Activated B cell treated with CpG ODN at 0.5 μM for 24 hours (primary cell): ENCODE measurements around the gene IQSEC2. TPM values are rescaled to one million over a fixed set of nuclear protein-coding genes. Genes with fewer than 3 reads are reported as not detected.

Experiments used
- ATAC-seq: fragments of 200-7000 bp; cut with Tn5 transposase; one replicate; pipeline ENCODE4 v1.10.0; 2021; ENCODE audit warnings: low read depth, mild to moderate bottlenecking, moderate library complexity
- CTCF ChIA-PET: fragments of 350-600 bp; sonication (Branson Sonifier 250); formaldehyde crosslinking; loops from one replicate; lab custom pipeline; 2021; ENCODE audit warnings: antibody characterized with exemption; lab: Charles Lee
- POLR2A ChIA-PET: fragments of 350-600 bp; sonication (Branson Sonifier 250); formaldehyde crosslinking; loops from one replicate; lab custom pipeline; 2021; ENCODE audit warnings: antibody characterized with exemption; lab: Charles Lee
- DNase-seq: peaks from one replicate; pipeline ENCODE4 v3.0.0; 2022
- H3K27ac Mint-ChIP-seq: one replicate; pipeline ENCODE4 v1.8.0; 2020; ENCODE audit warnings: mixed read lengths
- H3K27me3 Mint-ChIP-seq: one replicate; pipeline ENCODE4 v1.8.0; 2021; ENCODE audit warnings: mixed read lengths
- H3K36me3 Mint-ChIP-seq: one replicate; pipeline ENCODE4 v1.8.0; 2021; ENCODE audit warnings: low read depth, mixed read lengths
- H3K4me1 Mint-ChIP-seq: one replicate; pipeline ENCODE4 v1.8.0; 2021; ENCODE audit warnings: mixed read lengths
- H3K4me3 Mint-ChIP-seq: one replicate; pipeline ENCODE4 v1.8.0; 2020; ENCODE audit warnings: mild to moderate bottlenecking, mixed read lengths
- H3K9me3 Mint-ChIP-seq: one replicate; pipeline ENCODE4 v1.8.0; 2020; ENCODE audit warnings: mixed read lengths
- intact Hi-C: fragments of 100-400 bp; cut with micrococcal nuclease; formaldehyde crosslinking; loops from one replicate; pipeline ENCODE4 v1.15.1; 2024
- total RNA-seq: library from RNA; stranded (reverse); gene quantifications from 2 replicates; pipeline ENCODE4 v1.2.3, GENCODE V29; 2022
- TF ChIP-seq, protein P1 (sequence below): fragments of 200-600 bp; IDR thresholded peaks from one replicate; pipeline ENCODE4 v1.8.0; 2022; ENCODE audit warnings: antibody characterized with exemption, mild to moderate bottlenecking

Gene IQSEC2
- total RNA-seq, 1 donor from 2014 or later, result 0.53 TPM

DNA sequence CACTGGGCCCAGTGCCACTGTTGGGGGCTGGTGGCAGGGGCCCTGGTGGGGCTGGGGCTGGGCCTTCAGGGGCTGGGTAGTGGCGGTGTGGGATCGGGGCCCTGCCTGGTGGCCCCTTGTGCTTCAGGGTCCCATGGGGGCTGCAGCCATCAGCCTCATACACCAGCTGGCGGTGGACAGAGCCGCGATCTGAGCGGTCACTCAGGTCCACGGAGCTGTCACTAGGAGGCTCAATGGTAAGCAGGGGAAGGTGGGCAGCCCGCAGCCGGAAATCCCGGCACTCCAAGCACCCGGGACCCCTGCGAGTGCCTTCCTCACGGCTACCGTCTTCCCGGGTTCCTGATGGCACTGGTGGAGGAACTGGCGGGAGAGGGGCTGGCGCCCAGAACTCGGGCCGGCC, 30.8 kb downstream of the IQSEC2 start:
- POLR2A ChIA-PET, result no interaction called here
- TF ChIP-seq, protein P1, sequence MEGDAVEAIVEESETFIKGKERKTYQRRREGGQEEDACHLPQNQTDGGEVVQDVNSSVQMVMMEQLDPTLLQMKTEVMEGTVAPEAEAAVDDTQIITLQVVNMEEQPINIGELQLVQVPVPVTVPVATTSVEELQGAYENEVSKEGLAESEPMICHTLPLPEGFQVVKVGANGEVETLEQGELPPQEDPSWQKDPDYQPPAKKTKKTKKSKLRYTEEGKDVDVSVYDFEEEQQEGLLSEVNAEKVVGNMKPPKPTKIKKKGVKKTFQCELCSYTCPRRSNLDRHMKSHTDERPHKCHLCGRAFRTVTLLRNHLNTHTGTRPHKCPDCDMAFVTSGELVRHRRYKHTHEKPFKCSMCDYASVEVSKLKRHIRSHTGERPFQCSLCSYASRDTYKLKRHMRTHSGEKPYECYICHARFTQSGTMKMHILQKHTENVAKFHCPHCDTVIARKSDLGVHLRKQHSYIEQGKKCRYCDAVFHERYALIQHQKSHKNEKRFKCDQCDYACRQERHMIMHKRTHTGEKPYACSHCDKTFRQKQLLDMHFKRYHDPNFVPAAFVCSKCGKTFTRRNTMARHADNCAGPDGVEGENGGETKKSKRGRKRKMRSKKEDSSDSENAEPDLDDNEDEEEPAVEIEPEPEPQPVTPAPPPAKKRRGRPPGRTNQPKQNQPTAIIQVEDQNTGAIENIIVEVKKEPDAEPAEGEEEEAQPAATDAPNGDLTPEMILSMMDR, result no peak
- CTCF ChIA-PET, result no interaction called here
- no peak for ATAC-seq
- Mint-ChIP-seq H3K4me1 (no peaks in the 10 kb centered on the region), H3K9me3 (no peaks in the 10 kb centered on the region), H3K4me3 (no peak overlapping the region), H3K27ac (no peak overlapping the region), H3K27me3 (no peaks in the 10 kb centered on the region), H3K36me3 (no peaks in the 10 kb centered on the region)
- intact Hi-C loops, result no loop called here
- no peak for DNase-seq

DNA sequence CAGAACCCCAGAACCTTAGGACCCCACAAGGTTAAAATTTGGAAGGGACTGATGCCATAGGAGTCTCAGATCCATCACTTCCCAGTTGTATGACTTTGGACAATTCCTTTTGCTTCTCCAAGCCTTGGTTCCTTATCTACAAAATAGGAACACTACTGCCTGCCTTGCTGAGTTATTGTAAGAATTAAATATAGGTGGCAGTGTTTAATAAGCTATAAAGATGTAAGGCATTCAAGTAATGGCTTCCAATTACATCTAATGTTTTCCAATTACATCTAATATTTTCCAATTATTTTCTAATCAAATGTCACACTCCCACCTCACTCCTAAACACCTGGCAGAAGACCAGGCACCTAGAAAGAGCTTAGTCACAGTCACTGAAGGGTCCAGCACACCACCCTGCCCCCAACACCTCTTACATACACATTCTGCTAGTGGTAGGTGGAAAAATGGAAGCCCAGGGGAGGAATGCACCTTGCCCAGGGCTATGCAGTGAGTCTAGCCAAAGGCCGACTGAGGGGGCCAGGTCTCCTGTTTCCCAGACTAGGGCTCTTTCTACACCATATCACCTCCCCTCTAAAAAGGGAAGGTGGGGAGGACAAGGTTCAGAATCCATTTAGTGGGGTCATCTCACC, 31.9 kb downstream of the IQSEC2 start:
- ATAC-seq (no peak), DNase-seq (no peak)
- TF ChIP-seq, protein P1, result no peak
- H3K9me3 Mint-ChIP-seq, result no peaks in the 10 kb centered on the region
- H3K36me3 Mint-ChIP-seq, result no peaks in the 10 kb centered on the region
- H3K27ac Mint-ChIP-seq, result no peak overlapping the region
- POLR2A ChIA-PET, result no interaction called here
- H3K27me3 Mint-ChIP-seq, result no peaks in the 10 kb centered on the region
- intact Hi-C loops, result no loop called here
- CTCF ChIA-PET, result no interaction called here
- H3K4me3 Mint-ChIP-seq, result no peak overlapping the region
- no peaks in the 10 kb centered on the region for H3K4me1 Mint-ChIP-seq

DNA sequence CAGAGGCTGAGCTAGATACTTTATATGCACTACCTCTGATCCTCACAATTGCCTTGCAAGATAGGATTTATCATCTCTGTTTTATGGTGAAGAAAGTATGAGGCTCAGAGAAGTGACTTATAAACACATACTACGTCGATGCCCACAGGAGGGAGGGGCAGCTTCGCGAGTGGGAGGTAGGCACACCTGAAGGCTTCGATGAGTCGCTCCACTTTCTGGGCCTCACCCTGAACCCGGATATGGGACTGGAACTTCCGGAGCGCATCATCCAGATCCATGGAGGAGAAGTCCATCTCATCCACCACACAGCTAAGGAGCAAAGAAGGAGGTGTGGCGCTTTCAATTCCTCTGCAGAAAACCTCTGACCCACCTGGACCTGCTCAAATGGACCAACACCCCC, 33.5 kb downstream of the IQSEC2 start:
- ChIA-PET CTCF (no interaction called here), POLR2A (no interaction called here)
- Mint-ChIP-seq H3K27me3 (no peaks in the 10 kb centered on the region), H3K9me3 (no peaks in the 10 kb centered on the region), H3K4me3 (no peak overlapping the region), H3K4me1 (no peaks in the 10 kb centered on the region), H3K36me3 (no peaks in the 10 kb centered on the region), H3K27ac (no peak overlapping the region)
- ATAC-seq (no peak), DNase-seq (no peak)
- intact Hi-C loops, result no loop called here
- TF ChIP-seq, protein P1, result no peak

DNA sequence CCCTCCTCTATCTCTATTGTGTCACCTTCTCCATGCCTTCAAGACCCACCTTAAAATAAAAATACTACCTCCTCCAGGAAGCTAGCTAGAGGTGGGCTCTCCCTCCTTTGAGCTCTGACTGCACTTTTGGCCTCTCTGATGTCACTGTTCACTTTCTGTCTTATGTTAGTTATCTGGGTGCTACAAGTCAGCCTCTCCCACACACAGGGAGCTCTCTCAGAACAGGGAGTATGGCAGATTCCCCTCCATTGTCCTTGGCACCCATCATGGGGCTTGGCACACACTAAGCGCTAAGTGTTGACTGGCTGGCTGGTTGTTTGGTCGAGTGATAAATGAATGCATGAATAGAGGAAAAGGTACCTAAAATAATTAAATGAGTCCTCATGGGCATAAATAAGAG, 35.2 kb downstream of the IQSEC2 start:
- ATAC-seq, result no peak
- H3K4me3 Mint-ChIP-seq, result no peak overlapping the region
- no peak for DNase-seq
- no peaks in the 10 kb centered on the region for H3K9me3 Mint-ChIP-seq
- no peak overlapping the region for H3K27ac Mint-ChIP-seq
- H3K27me3 Mint-ChIP-seq, result no peaks in the 10 kb centered on the region
- intact Hi-C loops, result no loop called here
- TF ChIP-seq, protein P1, result no peak
- CTCF ChIA-PET, result no interaction called here
- H3K4me1 Mint-ChIP-seq, result no peaks in the 10 kb centered on the region
- POLR2A ChIA-PET, result no interaction called here
- no peaks in the 10 kb centered on the region for H3K36me3 Mint-ChIP-seq

DNA sequence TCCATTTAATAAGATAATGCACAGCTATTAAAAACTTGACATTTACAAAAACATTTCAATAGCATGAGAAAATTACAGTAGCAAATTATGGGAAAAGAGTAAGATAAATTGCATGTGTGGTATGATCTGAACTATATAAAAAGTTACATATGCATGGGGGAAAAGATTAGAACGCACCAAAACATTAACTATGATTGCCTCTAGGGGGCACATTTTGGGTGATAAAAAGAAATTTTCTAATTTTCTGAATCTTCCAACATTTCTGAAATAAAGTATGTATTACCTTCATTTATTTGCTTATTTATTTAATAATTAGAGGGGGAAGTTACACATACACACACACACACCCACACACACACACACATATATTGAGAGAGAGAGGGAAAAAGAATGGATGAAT, 36.8 kb downstream of the IQSEC2 start:
- Mint-ChIP-seq H3K27ac (no peak overlapping the region), H3K9me3 (no peaks in the 10 kb centered on the region), H3K4me3 (no peak overlapping the region), H3K4me1 (no peaks in the 10 kb centered on the region), H3K36me3 (no peaks in the 10 kb centered on the region), H3K27me3 (no peaks in the 10 kb centered on the region)
- ChIA-PET CTCF (no interaction called here), POLR2A (interaction anchor here (0.7 kb wide), 1 partner anchor 178 kb away, joined by 3 read pairs; the partner anchor contains the start of gene SMC1A)
- DNase-seq, result no peak
- no peak for ATAC-seq
- TF ChIP-seq, protein P1, result no peak
- intact Hi-C loops, result no loop called here
